ENCODE data around the gene CEMIP. TPM values are rescaled to one million over a fixed set of nuclear protein-coding genes. Genes with fewer than 3 reads are reported as not detected.

CEMIP gene
- total and polyA plus RNA-seq, 2 of the 13 experiments (the other 11 are each of a cell fraction or from before 2014, with no cell fraction given): 4.3 to 28.5 TPM

DNA sequence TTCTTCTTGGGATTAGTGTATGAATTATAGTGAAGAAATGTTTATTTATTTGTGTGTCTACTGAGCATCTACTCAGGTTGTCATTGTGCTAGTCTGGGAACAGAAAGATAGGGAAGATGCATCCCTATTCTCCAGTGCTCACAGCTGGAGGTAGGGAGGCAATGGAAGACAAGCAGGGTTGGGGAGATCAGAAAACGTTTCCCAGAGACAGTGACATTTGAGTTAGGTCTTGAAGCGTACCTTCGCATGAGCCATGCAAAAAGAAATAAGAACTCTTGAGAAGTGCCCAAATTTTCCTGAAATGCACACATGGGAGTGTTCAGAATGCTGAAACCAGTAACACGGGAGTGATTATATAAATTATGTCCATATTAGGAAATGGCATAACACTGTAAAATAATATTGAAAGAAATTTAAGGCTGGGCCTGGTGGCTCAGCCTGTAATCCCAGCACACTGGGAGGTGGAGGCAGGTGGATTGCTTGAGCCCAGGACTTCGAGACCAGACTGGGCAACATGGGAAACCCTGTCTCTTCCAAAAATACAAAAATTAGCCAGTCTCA is 5.3 kb upstream of the CEMIP start (continued):
- TF ChIP-seq, protein P1, sequence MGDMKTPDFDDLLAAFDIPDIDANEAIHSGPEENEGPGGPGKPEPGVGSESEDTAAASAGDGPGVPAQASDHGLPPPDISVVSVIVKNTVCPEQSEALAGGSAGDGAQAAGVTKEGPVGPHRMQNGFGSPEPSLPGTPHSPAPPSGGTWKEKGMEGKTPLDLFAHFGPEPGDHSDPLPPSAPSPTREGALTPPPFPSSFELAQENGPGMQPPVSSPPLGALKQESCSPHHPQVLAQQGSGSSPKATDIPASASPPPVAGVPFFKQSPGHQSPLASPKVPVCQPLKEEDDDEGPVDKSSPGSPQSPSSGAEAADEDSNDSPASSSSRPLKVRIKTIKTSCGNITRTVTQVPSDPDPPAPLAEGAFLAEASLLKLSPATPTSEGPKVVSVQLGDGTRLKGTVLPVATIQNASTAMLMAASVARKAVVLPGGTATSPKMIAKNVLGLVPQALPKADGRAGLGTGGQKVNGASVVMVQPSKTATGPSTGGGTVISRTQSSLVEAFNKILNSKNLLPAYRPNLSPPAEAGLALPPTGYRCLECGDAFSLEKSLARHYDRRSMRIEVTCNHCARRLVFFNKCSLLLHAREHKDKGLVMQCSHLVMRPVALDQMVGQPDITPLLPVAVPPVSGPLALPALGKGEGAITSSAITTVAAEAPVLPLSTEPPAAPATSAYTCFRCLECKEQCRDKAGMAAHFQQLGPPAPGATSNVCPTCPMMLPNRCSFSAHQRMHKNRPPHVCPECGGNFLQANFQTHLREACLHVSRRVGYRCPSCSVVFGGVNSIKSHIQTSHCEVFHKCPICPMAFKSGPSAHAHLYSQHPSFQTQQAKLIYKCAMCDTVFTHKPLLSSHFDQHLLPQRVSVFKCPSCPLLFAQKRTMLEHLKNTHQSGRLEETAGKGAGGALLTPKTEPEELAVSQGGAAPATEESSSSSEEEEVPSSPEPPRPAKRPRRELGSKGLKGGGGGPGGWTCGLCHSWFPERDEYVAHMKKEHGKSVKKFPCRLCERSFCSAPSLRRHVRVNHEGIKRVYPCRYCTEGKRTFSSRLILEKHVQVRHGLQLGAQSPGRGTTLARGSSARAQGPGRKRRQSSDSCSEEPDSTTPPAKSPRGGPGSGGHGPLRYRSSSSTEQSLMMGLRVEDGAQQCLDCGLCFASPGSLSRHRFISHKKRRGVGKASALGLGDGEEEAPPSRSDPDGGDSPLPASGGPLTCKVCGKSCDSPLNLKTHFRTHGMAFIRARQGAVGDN (CRISPR knock-in tag; IDR thresholded peaks at IDR 0.05): no peak
- no peak for TF ChIP-seq ZNF724P (CRISPR knock-in tag; IDR thresholded peaks at IDR 0.05; ENCODE audit: borderline replicate concordance)
- TF ChIP-seq GABPB1 (CRISPR knock-in tag; IDR thresholded peaks at IDR 0.05): no peak
- TF ChIP-seq ZSCAN25 (CRISPR knock-in tag; IDR thresholded peaks at IDR 0.05): no peak
- no peak for TF ChIP-seq DMAP1 (CRISPR knock-in tag; IDR thresholded peaks at IDR 0.05)
- TF ChIP-seq ZNF883 (CRISPR knock-in tag; IDR thresholded peaks at IDR 0.05; ENCODE audit: not compliant biosample characterization): no peak
- TF ChIP-seq ZNF550 (CRISPR knock-in tag; IDR thresholded peaks at IDR 0.05; ENCODE audit: borderline replicate concordance): no peak
- no peak for TF ChIP-seq ZNF382 (CRISPR knock-in tag; IDR thresholded peaks at IDR 0.05; ENCODE audit: borderline replicate concordance)
- no peak for TF ChIP-seq CEBPB (IDR thresholded peaks at IDR 0.05; ENCODE audit: borderline replicate concordance, low read depth, low read length)
- TF ChIP-seq MAFF (IDR thresholded peaks at IDR 0.05; ENCODE audit: low read depth, low read length): no peak

DNA sequence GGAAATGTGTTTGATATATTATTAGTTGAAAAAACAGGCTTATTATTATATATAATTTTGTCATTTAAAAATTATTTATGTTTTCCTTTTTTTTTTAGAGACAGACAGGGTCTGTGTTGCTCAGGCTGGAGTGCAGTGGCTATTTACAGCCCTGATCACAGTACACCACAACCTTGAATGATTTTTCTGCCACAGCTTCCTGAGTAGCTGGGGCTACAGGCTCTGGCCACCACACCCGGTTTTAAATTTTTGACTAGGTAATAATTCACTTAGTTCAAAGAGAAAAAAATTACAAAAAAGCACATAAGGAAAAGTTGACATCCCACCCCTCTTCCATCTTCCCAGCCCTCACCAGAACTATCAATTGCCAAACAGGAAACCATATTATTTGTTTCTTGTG is 4.7 kb upstream of the CEMIP start:
- Histone ChIP-seq H3K9me3 (ENCODE audit: low read length) (no peaks in the 10 kb centered on the region), H4K20me1 (ENCODE audit: insufficient read depth, low read length) (no peaks in the 10 kb centered on the region), H3K4me3 (replicated peaks in 1 of 3; ENCODE audit: insufficient read depth in 1 of 3, low read depth in 2 of 3, low read length in 3 of 3) (no peak overlapping the region), H3K27me3 (ENCODE audit: control insufficient read depth in 1 of 2, insufficient read depth in 2 of 2, low read length in 2 of 2) (peaks cover 2 to 4% of the 10 kb centered on the region in 2 experiments; a peak in 2 of 5 replicates), H3K27ac (ENCODE audit: extremely low read length, insufficient read depth, low read length) (no peak overlapping the region), H3K36me3 (replicated peaks in 1 of 2; ENCODE audit: control insufficient read depth in 1 of 2, insufficient read depth in 2 of 2, low read length in 2 of 2) (no peaks in the 10 kb centered on the region; a peak in 1 of 5 replicates), H3K4me2 (ENCODE audit: low read depth, low read length) (no peak overlapping the region), H2AFZ (ENCODE audit: low read length) (no peak overlapping the region), H3K9ac (ENCODE audit: insufficient read depth, low read depth, low read length) (no peak overlapping the region), H3K4me1 (ENCODE audit: insufficient read depth, low read length) (peaks cover 17% of the 10 kb centered on the region), H3K79me2 (ENCODE audit: insufficient read depth, low read length) (no peaks in the 10 kb centered on the region)
- intact Hi-C loops (cut with micrococcal nuclease; ENCODE audit: unreplicated experiment) (no loop called here), in situ Hi-C loops (cut with HindIII; ENCODE audit: extremely low pct_ligation_motif_present, low pct_unique_long_range_greater_than_20kb) (no loop called here)
- ChIA-PET CTCF (ENCODE audit: low intra/inter-chr PET ratio, low total read pairs) (no interaction called here), POLR2A (no interaction called here)
- FAIRE-seq (no peak), DNase-seq (ENCODE audit: low spot score) (no peak), ATAC-seq (no peak)
- WGBS (ENCODE audit: low lambda C conversion rate): 0% methylated on average over 1 of the region's 1 CpG
- no TSS peak for BruUV-seq (replicated peaks)
- TF ChIP-seq ZNF703 (CRISPR knock-in tag; IDR thresholded peaks at IDR 0.05; ENCODE audit: borderline replicate concordance) (no peak), MYNN (CRISPR knock-in tag; IDR thresholded peaks at IDR 0.05; ENCODE audit: low read depth) (no peak)
- TF ChIP-seq, protein P2, sequence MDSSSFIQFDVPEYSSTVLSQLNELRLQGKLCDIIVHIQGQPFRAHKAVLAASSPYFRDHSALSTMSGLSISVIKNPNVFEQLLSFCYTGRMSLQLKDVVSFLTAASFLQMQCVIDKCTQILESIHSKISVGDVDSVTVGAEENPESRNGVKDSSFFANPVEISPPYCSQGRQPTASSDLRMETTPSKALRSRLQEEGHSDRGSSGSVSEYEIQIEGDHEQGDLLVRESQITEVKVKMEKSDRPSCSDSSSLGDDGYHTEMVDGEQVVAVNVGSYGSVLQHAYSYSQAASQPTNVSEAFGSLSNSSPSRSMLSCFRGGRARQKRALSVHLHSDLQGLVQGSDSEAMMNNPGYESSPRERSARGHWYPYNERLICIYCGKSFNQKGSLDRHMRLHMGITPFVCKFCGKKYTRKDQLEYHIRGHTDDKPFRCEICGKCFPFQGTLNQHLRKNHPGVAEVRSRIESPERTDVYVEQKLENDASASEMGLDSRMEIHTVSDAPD (CRISPR knock-in tag; IDR thresholded peaks at IDR 0.05): no peak
- TF ChIP-seq, protein P3, sequence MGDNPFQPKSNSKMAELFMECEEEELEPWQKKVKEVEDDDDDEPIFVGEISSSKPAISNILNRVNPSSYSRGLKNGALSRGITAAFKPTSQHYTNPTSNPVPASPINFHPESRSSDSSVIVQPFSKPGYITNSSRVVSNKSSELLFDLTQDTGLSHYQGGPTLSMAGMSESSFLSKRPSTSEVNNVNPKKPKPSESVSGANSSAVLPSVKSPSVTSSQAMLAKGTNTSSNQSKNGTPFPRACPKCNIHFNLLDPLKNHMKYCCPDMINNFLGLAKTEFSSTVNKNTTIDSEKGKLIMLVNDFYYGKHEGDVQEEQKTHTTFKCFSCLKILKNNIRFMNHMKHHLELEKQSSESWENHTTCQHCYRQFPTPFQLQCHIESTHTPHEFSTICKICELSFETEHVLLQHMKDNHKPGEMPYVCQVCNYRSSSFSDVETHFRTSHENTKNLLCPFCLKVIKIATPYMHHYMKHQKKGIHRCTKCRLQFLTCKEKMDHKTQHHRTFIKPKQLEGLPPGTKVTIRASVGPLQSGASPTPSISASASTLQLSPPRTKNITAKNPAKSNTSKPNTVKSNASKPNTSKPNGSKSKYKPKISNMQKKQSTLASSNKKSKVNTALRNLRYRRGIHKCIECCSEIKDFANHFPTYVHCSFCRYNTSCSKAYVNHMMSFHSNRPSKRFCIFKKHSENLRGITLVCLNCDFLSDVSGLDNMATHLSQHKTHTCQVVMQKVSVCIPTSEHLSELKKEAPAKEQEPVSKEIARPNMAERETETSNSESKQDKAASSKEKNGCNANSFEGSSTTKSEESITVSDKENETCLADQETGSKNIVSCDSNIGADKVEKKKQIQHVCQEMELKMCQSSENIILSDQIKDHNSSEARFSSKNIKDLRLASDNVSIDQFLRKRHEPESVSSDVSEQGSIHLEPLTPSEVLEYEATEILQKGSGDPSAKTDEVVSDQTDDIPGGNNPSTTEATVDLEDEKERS (CRISPR knock-in tag; IDR thresholded peaks at IDR 0.05): no peak
